MG63 (cell line): ENCODE measurements around the gene TTC31. TPM values are rescaled to one million over a fixed set of nuclear protein-coding genes. Genes with fewer than 3 reads are reported as not detected.
"Not testable (repeated sequence)": the region's sequence is repeated elsewhere in the genome, so short reads cannot be mapped to it uniquely, and the experiment has no call there.

Experiments
- DNase-seq: peaks from one replicate; pipeline ENCODE4 v3.0.0-alpha.2; 2020
- H3K27me3 ChIP-seq: fragments of 250-450 bp; sonication (Bioruptor Pico); 2 replicates; pipeline ENCODE4 v1.5.1; 2020; ENCODE audit warnings: mild to moderate bottlenecking, moderate library complexity
- H3K36me3 ChIP-seq: fragments of 250-450 bp; sonication (Bioruptor Pico); 2 replicates; pipeline ENCODE4 v1.5.1; 2020; ENCODE audit warnings: mild to moderate bottlenecking, moderate library complexity
- H3K4me3 ChIP-seq: fragments of 250-450 bp; sonication (Bioruptor Pico); 2 replicates; pipeline ENCODE4 v1.5.1; 2020; ENCODE audit warnings: mild to moderate bottlenecking, moderate library complexity
- H3K9me3 ChIP-seq: fragments of 250-450 bp; sonication (Bioruptor Pico); 2 replicates; pipeline ENCODE4 v1.5.1; 2020; ENCODE audit warnings: mild to moderate bottlenecking, moderate library complexity
- total RNA-seq: library from RNA; depleted of rRNA; stranded (reverse); fragments of >200 nt; shearing (Covaris generic); gene quantifications from 2 replicates; pipeline ENCODE4 v1.2.3, GENCODE V29; 2014; ENCODE audit warnings: low replicate concordance; rRNA removed

TTC31 gene
- 8.6 and 16.3 TPM in 2 replicates for total RNA-seq

DNA sequence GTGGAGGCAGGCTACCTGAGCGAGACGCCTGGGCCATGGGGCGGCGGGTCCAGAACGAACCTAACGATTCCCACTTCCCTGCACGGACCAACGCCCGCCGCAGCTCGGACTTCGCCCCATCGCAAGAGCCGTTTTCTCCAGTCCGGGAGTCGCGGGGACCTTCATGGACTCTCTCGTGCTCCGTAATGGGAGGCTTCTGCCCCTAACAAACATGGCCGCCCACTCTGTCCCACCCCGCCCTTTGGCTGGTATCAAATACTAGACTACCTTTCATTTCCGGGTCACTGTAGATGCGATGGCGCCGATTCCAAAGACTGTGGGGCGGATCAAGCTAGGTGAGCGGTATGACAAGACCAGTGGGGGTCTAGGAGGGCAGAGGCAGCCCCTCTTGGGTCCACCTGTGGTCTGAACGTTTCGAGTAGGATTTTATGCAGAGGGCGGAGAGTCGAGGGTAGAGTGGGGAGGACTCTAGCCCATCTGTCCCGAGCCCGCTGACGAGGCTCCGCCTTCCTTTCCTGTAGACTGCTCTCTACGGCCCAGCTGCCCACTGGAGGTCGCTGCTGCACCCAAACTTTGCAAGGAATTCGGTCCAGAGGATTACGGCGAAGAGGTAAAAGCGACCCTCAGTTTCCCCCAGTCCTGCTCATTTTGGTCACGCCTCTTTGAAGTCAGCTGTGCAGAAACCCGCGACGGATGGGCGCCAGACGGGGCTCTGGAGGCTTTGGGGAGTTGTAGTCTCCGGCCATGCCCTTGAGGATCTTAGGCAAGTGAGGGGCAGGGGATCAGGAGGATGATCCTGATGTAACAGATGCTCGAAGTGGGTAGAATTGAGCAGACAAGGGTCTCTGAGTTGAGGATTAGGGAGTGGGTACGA, at the start of gene TTC31, which contains the start of gene CCDC142:
TTC31 (plus strand) TSS at position 281 of the 874 bp plus-strand sequence; CDS start at position 296, 15 bp downstream.
CCDC142 (minus strand) TSS at position 198 of the 874 bp plus-strand sequence; CDS start at position 37, 161 bp downstream.
- H3K36me3 ChIP-seq, result peaks cover 11% of the 10 kb centered on the region
- H3K9me3 ChIP-seq, result no peaks in the 10 kb centered on the region
- peak within 1 kb of the TSS; percentile 97 for H3K4me3 ChIP-seq
- no peaks in the 10 kb centered on the region for H3K27me3 ChIP-seq
- DNase-seq, result peak; percentile 92

DNA sequence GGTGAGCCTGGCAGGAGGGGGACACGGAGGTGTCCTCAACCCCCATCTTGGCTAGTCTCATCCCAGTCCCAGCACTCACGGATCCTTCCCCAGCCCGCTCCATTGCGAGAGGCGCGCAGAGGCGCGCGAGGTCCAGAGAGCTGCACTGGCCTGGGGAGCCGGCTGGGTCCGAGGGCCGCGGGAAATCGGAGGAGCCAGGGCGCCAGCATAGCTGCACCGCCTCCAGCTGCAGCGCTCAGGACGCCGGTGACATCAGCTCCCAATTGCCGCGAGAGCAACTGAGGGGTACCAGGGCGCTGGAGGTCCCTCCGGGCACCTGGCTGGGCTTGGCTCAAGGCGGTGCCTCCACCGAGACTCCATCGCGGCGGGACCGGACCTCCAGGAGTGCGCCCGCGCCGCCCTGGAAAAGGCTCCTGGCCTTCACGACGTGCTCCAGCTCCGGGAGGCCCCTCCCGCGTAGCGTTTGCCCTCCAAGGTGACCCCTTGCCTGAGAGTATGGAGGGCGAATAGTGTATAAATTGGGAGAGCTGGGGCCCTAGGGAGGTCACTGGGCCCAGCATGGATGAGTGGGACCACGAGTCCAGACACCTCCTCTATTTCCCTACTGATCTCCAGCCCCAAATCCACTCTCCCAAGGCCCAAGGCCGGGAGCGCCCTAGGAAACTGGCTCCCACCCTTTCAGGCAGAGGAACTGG, 46.6 kb upstream of the TTC31 start:
- DNase-seq, result no peak
- Histone ChIP-seq H3K4me3 (no peak overlapping the region), H3K9me3 (no peaks in the 10 kb centered on the region), H3K36me3 (no peaks in the 10 kb centered on the region; the same call in none of the 2 replicates), H3K27me3 (no peaks in the 10 kb centered on the region)

DNA sequence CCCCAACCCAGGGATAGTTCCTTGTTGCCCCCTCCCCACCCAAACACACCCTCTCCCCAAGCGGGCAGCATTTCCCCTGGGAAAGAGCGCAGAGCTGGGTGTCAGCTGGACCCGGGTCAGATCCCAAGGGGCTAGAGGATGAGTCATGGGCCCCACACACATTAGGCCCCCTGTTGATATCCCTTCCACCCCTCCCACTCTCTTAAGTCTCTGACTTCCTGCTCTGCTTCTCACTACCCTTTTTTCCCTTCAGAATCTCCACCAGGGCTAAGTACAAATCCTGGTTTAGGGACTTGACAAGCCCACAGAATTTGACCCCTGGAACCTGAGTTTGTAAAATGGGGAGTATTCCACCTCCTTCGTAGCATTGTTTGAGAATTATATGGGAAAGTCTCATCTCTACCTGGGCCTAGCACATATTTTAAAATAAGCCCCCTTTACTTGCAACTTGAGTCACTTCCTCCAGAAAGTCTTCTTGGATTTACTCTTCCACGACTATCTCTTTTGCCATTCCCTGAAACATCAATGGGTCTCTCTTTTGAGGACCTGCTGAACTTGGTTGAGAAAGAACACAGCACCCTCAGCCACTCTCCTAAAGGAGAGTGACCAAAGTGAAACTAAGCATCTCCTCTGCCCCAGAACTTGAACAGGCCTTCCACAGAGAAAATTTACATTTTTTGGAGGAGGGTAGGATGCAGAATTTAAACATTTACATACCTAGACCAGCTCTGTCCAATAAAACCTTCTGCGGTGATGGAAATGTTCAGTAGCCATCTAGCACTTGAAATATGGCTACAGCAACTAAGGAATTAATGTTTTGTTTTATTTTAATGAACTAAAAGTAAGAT, 45.8 kb upstream of the TTC31 start:
- DNase-seq, result no peak
- Histone ChIP-seq H3K4me3 (no peak overlapping the region), H3K36me3 (no peaks in the 10 kb centered on the region; the same call in none of the 2 replicates), H3K9me3 (no peaks in the 10 kb centered on the region), H3K27me3 (no peaks in the 10 kb centered on the region)

DNA sequence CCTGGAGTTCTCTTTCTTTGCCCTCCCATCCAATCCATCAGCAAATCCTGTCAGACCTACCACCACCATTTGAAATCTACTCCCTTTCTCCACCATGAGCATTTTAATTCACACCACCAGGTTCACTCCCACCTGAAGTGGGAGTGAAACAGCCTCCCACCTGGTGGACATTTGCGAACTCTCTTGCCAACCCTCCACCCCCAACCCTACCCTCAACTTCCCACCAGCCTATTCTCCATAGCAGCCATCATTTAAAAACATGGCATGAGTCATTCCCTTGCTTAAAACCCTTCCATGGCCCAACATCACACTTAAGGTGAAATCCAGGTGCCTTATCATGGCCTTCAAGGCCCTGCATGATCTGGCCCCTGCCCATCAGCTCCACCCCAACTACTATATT, 44.6 kb upstream of the TTC31 start:
- Histone ChIP-seq H3K27me3 (no peaks in the 10 kb centered on the region), H3K4me3 (no peak overlapping the region), H3K9me3 (no peaks in the 10 kb centered on the region), H3K36me3 (no peaks in the 10 kb centered on the region; the same call in none of the 2 replicates)
- DNase-seq, result no peak

DNA sequence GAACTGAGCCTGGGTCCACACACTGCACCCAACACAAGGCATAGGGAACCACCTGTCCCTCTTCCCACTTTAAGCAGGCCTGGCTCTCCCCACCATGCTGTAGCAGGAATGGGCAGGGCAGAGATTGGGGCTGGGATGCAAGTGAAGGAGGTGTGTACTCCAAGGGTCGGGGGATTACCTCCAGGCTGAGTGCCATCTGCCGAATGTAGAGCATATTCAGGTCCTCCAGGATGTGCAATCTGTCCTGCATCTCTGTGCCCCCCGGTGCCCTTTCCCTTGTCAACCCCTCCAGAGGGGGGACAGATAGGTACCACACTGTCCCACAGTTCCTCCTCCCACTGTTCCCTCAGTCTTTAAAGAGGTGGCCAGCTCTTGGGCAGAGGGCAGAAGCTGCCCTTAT, 43.5 kb upstream of the TTC31 start:
- peak overlapping the region; percentile 53 for H3K4me3 ChIP-seq
- DNase-seq, result no peak
- no peaks in the 10 kb centered on the region for H3K9me3 ChIP-seq
- H3K27me3 ChIP-seq, result no peaks in the 10 kb centered on the region
- H3K36me3 ChIP-seq, result no peaks in the 10 kb centered on the region; the same call in none of the 2 replicates

GRCh38 chr2:74439803-74440377, 43.0 kb upstream of the TTC31 start:
- no peak for DNase-seq
- Histone ChIP-seq H3K9me3 (no peaks in the 10 kb centered on the region), H3K4me3 (peak overlapping the region; percentile 53), H3K27me3 (no peaks in the 10 kb centered on the region), H3K36me3 (no peaks in the 10 kb centered on the region; the same call in none of the 2 replicates)

DNA sequence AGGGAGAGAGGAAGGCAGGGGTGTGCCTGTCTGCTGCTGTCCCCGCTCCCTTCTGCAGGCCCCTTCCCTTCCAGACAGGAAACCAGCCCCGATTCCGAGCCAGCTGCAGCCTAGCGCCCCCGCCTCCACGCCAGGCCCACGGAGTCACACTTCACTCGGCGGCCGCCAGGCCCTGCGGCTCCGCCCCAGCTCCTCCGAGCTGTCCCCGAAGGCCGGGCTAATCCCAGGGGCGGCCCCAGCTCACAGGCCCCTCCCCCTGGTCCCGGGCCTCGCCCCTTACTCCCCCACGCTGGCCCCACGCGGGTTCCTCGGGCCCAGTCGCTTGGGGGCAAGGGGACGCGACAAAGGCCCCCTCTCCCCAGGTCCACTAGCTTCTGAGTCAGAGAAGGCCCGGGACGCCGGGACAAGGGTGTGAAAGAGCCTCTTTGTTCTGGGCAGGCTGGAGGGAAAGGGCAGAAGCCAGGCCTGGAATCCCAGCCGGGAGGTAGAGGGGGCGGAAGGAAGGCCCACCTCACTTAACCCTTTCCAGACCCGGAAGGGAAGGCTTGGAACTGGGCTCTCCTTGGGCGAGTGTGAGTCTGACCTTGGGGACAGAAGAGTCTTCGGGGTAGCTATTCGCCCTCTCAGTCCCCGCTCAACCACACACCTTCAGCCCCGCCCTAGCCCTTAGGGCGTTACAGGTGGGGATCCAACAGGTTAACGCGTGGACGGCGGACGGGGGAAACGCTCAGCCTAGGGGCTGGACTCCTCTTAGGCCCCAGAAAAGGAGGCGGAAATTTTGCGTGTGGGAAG, 42.3 kb upstream of the TTC31 start:
- Histone ChIP-seq H3K36me3 (no peaks in the 10 kb centered on the region; the same call in none of the 2 replicates), H3K9me3 (no peaks in the 10 kb centered on the region), H3K27me3 (no peaks in the 10 kb centered on the region), H3K4me3 (peak overlapping the region; percentile 53)
- DNase-seq, result peak; percentile 93

DNA sequence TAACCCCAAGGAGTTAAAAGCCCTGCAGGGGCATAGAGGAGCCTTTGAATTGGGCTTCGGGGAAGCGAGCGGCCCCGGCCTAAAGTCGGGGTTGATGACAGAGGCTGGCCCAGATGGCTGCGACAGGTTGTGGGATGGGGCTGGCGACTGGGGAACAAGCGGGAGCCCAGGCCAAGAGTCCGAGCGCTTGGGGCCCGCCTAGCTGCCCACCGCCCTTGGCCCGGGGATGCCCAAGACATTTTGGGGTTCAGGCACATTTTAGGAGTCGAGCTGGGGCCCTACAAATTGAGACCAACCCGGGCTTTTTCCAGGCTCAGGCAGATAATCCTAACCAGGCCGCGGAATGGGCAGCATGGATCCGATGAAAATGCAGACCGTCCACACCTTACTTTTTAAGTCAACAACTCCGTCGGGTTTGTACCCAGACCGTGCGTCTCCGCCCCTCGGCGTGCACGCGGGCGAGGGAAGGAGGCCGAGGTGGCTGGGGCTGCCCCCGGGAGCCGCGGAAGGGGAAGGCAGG, 41.7 kb upstream of the TTC31 start:
- H3K4me3 ChIP-seq, result peak overlapping the region; percentile 53
- DNase-seq, result no peak
- no peaks in the 10 kb centered on the region for H3K9me3 ChIP-seq

GRCh38 chr2:74441690-74442482, 41.0 kb upstream of the TTC31 start, which contains the start of gene RTKN:
Gene RTKN, minus strand, starts transcription at chr2:74441937. Its CDS starts 121 bp downstream, at chr2:74441816.
- Histone ChIP-seq H3K36me3 (no peaks in the 10 kb centered on the region; the same call in none of the 2 replicates), H3K27me3 (no peaks in the 10 kb centered on the region), H3K4me3 (peak within 1 kb of the TSS; percentile 53), H3K9me3 (no peaks in the 10 kb centered on the region)
- no peak for DNase-seq

More for the DNA sequence above, 41.7 kb upstream of the TTC31 start:
- Histone ChIP-seq H3K36me3 (no peaks in the 10 kb centered on the region; the same call in none of the 2 replicates), H3K27me3 (no peaks in the 10 kb centered on the region)

DNA sequence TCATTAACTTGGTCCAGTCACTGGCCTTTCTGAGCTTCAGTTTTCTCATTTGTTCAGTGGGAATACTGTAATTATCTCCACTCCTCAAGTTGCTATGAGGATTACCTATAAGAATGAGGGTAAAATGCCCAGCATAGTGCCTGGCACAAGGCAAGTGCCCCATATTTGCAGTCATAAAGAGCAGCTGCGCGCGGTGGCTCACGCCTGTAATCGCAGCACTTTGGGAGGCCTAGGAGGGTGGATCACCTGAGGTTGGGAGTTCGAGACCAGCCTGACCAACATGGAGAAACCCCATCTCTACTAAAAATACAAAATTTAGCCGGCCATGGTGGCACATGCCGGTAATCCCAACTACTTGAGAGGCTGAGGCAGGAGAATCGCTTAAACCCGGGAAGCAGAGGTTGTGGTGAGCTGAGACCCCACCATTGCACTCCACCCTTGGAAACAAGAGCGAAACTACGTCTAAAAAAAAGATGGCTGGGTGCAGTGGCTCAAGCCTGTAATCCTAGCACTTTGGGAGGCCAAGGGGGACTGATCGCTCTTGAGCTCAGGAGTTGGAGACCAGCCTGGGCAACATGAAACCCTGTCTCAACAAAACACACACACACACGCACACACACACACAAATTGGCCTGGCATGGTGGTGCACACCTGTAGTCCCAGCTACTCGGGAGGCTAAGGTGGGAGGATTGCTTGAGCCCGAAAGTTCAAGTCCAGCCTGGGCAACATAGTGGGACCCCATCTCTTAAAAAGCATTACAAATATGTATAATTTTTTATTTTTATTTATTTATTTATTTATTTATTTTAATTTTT, 40.2 kb upstream of the TTC31 start:
- H3K4me3 ChIP-seq, DNase-seq, H3K36me3 ChIP-seq, H3K27me3 ChIP-seq, H3K9me3 ChIP-seq: not testable (repeated sequence)

DNA sequence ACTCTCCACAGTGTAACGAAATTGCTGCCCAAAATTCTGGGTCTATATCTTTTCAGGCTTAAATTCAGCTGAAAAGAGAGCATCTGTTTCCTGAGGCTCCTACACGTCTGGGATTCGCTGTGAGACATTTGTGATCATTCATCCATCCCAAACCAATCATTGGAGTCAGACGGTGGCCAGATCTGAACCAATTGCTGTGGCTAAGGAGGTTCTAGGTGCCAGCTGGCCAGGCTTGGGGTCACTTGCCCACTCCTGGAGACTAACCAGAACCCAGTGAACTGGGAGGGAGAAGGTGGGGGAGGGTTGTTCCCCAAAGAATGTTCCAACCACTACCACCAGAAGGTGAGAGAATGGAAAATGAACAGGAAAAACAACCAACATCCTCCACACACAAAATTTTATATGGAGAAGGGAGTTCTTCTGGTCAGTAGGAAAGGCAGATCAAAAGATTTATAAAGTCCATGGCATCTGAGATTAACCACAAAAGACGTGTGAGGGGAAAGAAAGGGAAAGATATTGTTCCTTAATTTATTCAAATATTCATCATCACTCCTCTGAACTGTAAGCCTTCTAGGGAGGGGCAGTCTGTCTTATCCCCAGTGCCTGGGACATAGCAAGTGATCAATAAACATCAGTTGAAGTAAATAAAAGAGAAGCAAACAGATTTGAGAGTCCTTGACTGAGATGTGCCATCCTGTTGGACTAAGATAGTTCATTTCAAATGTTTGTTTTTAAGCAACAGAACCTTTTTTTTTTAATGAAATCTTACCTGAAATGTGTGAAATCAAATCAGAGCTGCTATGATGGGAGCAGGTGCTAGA, 38.2 kb upstream of the TTC31 start:
- Histone ChIP-seq H3K36me3 (no peaks in the 10 kb centered on the region), H3K27me3 (no peaks in the 10 kb centered on the region), H3K9me3 (no peaks in the 10 kb centered on the region), H3K4me3 (no peak overlapping the region)
- no peak for DNase-seq

- DNase-seq, result no peak
- no peaks in the 10 kb centered on the region for H3K9me3 ChIP-seq
- no peaks in the 10 kb centered on the region for H3K36me3 ChIP-seq
- no peak overlapping the region for H3K4me3 ChIP-seq
- H3K27me3 ChIP-seq, result no peaks in the 10 kb centered on the region
These were observed 35.5 kb upstream of the TTC31 start for GRCh38 chr2:74447230-74447999.
